Stimulated activated CD8-positive, alpha-beta memory T cell treated with anti-CD3 and anti-CD28 coated beads, Interleukin-4, amount 100 ng/mL, for 1 hour (primary cell): ENCODE data around the gene HOXD12.

Experiments used
- DNase-seq, 2 donors: peaks; one replicate each; pipeline ENCODE4 v3.0.0-alpha.2; 2020; ENCODE audit warnings: low read depth in 2 of 2, low spot score in 1 of 2

HOXD12 gene

DNA sequence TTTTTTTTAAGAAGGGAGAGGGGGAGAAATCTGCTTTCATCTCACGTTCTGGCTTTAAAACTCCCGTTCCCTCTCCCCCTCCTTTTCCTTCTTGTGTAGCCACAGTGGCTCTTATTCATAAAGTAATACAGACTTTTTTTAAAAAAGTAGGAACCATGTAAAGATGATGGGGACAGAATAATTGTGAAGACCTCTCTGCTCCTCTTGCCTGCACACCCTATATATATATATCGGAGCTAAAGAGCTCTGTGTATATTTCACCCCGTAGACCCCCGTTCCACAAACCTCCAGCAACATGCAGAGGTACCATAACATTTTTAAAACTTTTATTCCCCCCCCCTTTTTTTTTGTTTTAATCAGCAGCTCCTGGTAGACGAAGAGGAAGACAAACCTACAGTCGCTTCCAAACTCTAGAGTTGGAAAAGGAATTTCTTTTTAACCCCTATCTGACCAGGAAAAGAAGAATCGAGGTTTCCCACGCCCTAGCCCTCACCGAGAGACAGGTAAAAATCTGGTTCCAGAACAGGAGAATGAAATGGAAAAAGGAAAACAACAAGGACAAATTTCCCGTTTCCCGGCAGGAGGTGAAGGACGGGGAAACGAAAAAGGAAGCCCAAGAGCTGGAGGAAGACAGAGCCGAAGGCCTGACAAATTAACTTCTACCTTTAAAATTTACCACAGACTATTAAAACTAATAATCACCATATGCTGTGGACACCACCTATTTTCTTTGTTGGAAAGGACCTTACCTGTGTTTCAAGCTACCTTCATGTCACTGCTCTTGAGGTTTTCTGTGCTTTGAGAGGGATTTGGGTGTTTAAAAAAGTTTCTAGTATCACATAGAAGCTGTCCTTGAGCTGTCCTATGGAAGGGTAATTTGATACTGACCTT lies 31.6 kb downstream of the HOXD12 start:
- DNase-seq = no peak

DNA sequence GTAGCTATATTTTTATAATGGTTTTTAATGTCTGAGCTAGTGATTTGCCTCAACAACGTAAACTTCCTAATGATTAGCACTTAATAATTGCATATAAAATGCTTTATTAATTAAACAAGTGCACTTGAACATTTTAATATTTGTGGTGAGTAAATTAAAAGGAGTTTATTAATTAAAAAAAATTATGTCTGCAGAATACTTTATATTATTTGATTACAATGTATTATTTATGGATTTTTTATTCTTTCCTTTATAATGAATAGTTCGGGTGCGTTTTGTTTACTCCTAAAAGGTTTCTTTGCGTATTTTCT lies 32.2 kb downstream of the HOXD12 start:
- DNase-seq = no peak

DNA sequence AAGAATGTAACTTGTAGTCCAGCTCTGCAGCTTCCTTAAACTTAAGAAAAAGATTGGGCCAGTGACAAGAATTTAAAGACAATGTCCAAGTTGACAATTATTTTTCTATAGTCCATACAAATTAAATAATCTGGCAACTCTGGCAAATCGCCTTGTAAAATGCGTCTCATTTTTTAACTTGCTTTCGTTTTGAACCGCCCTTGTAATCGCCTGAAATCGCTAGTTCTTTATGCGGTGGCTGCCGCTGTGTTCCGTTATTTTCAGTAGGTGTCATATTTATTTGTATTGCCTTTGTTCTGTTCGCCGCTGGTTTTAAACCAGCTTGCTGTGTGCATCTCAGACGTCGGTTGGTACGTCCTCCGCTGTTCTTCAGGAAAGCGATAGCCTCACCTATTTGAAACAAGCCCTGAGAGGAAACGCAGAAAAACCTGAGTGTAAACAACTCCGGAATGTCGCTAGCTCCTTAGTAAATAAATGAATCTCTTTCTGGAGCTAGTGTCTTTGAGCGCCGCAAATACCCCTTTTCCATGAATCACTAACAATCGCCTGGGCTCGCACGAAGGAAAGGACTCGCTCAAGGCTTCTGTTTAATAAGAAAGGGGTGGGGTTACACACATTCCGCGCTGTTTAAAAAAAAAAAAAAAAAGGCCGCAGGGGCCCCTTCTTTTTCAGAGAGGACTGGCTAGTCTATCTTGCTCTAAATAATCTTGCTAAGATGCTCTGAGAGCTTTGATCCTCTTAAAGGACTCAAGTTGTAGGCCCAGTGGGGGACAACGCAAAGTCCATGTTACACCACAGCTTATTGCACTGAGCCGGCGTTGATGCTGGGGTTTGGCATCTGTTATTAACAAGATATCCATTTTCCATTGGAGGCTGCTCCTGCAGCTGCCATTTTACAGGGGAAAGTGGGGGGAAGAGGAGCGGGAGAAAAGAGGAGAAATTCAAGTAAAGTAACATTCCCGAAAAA lies 32.9 kb downstream of the HOXD12 start:
- no peak for DNase-seq

DNA sequence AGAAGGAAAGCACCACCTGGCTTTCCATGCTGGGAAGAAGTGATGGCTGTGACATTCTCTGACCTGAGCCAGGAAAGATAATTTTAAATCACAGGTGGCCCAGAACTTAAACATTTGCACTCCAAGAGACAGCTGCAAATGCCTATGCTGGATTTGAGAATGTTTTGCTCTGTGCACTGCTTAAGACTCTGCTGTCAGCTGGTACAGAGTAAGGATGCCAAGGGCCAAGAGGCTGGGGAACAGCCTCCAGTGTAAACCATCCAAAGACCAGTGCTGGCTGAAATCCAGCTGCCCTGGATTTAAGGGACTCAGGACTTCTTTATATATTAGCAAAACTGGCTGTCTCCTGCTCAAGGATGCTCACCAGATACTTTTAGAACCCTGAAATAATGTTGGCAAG lies 33.8 kb downstream of the HOXD12 start:
- no peak for DNase-seq

DNA sequence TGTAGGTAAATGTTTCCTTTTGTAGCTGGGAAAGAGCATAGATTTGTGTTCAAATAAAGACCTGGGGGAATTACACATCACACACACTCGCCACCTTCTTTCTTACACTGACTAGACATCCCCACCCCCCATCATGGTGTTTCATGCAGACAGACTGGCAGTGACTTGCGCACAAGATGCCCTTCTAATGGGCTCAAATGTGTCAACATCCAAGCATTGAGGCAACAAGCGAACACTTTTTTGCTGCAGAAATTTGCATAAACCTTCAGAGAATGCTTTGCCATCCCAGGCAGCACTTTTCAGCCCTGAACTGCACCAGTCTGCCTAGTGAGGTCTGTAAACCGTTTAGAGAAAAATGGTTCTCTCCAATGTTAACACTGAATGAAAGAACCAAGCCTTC lies 34.4 kb downstream of the HOXD12 start:
- DNase-seq = no peak

DNA sequence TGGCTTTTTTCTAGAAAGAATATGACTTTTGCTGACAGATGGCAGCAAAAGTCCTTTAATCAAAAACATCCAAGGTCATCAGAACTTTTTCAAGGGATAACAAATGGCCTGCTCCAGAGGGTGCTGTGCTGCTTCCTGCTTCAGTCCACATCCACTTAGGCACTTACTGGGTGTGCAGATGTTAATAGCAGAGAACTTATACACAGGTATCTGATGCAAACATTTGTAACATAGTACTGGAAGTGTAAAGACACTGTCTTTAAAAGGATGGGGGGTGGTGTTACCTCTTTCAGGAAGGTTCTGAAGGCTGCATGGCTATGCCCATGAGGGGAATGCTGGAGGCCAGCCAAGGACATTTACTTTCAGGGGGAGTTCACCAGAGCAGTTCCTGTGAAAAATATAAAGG lies 35.4 kb downstream of the HOXD12 start:
- DNase-seq = no peak

DNA sequence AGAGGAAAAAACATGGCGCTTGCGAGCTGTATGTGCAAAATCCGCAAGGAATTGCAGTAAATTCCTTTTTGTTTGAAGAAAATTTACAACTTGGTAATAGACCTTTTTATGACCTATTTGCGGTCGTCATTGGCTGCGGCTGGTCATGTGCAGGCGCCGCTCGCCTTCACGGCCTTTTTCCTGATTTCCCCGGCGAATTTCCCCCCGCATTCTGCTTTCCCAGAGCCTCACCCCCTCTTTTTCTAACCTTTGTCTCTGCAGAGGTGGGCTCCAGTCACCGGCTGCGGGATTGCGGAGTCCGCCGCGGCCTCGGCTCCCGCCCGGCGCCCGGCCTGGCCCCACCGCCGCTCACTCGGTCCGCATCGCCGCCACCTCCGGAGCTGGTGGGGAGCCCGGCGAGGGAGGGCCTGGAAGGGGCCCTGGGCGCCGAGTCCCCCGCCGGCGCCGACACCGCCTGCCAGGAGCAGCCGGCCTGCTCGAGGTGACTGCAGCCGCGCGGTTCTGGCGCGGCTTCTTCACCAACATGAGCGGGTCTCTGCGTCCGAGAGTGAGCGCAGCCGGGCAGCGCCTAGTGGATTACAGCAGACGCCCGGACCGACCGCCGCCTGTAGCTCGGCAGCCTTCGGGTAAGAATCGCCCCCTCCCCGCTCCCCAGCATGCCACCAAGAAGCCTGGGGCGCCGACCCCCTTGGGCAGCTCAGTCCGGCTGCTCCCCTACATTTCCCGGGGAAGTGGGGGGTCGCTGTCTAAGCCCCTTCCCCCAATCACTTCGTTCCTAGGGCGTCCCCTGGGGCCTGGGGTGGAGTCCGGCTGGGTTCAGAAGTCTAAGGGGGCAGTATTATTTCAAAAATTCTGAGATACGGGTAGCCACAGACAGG lies 37.0 kb downstream of the HOXD12 start:
- no peak for DNase-seq

DNA sequence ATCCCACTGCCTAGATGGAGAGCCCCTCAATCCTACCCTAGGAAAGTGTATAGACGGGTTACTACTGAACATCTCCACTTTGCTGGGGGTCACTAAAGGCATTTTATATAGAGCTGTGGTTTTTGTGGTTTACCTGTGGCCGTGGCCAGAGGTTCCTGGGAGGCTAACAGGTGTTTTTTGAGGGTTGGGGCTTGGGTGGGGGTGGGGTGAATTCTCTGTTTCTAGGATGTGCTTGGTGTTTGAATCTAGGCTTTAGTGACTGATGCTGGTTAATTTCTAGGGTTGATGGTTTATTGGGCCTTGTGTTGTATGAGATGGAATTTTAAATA lies 37.6 kb downstream of the HOXD12 start:
- no peak for DNase-seq

DNA sequence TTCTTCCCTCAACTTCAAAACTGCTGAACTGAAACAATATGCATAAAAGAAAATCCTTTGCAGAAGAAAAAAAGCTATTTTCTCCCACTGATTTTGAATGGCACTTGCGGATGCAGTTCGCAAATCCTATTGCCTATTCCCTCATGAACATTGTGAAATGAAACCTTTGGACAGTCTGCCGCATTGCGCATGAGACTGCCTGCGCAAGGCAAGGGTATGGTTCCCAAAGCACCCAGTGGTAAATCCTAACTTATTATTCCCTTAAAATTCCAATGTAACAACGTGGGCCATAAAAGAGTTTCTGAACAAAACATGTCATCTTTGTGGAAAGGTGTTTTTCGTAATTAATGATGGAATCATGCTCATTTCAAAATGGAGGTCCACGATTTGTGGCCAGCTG lies 38.3 kb downstream of the HOXD12 start:
- no peak for DNase-seq

DNA sequence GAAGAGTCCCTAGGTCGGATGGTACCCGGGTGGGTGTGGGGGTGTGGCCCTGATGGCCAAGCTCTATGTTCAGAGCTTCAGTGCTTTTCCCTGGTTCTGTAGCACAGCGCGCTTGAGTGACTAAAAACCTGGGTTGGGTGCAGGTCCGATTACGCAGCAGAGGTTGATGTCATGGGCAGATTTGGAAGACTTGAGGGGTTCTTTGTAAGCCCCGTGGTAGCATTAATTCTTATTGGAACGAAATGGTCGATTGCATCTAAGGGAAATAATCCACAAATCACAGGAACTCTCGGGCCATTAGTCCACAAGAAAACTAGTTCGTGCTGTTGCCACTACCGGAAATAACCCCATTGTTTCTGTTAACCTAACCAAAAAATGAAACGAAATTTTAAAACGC lies 38.9 kb downstream of the HOXD12 start:
- DNase-seq = no peak

DNA sequence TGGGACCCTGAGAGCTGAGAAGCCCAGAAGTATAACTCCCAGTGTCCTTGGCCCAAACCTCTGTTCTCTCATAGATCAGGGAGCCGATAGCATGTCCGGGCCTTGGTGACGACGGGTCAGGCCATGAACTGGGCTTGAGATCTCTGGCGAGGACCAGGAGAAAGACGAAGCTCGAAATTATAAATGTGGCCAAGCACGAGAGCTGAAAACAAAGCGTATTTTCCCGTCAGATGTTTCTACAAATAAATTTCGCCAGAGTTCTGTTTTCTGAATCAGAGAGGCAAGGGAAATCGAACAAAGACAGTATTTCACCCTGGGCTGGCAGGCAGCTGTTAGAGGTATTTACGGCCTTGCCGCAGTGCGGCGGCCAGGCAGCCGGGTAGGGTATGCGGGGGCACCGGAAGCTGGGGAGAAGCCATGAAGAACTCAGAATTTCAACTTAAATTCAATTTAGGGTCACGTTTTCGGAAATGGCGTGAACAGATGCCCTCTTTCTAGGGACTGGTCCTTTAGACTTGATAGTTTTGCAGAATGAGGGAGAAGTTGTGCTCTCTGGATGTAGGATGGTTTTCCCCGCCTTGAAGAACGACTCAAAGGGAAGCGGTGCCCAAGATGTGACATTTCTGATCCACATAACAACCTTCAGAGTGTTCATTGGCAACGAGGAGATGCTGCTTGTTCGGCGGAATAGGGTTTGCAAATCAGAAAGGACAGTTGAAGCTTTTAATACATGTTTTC lies 39.5 kb downstream of the HOXD12 start:
- DNase-seq = no peak

DNA sequence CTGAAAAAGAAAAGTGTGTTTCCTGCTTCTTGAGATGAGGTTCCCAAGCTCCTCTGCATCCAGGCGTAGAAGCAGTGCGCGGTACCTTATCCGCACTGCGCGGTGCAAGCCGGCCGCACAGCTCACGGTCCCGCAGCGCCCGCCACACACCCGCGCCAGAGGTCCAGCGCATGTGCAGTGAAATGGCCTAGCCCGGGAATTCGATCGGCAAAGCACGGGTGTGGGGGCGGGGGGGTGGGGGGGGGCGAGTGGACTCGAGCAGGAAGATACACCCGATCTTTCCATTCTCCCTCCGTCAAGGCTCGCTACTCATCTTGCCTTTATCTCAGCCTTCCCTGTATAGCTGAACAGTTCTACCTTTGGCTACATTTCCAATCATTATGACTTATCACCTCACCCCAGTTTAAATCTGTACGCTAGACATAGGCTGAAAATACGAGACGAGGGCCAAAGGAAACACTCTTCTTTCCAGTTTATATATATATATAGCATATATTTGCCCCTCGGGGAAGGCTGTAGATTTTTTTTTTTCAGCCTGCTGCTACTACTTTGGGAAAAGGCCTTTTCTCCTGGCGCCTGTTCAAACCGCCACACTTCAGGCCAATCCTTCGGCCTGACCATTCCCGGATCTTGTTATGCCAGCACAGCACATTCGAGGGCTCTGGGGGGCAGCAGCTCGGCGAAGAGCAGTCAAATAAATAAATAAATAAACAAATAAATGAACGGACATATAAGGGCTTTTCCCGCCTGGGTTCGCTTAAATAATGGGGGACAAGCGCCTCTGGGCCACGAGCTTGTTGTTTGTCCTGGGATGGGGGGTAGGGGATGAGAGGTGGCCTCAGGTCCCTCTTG lies 40.3 kb downstream of the HOXD12 start:
- DNase-seq = no peak

DNA sequence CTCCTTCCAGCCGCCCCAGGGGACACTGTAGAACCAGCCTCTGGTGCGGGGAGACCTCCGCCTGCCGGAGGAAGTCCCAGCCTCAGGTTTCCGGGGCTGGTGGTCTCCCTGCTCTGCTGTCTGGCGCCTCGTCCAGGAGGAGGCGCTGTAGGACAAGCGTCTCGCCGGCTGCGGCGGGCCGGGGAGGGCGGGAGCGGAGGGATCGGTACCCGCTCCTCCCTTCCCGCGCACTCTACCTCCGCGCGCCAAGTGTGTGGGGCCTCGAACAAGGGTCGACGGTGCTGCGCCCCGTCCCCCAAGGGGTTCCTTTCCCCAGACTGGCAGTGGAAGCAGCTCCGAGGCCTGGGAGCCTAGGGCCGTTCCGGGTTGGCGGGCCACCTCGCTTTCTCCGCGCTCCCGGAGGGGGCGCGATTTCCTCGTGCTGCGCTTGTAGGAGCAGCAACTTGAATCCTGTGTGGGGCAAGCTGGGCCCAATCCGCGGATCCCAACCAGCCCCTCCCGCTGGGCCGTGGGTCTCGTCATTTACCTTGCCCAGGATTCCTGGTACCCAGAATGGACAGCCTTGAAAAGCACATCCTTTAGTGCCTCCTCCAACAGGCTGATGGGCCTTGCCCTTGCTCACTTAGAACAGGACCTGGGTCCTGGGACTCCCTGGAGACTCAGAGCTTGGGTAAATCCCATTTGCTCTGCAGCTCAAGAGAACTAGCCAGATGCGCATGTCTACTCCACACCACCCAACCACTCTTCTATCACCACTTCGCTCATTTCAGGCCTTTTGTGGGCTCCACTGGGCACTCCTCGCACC lies 41.1 kb downstream of the HOXD12 start:
- DNase-seq = peak; percentile 32 to 41

DNA sequence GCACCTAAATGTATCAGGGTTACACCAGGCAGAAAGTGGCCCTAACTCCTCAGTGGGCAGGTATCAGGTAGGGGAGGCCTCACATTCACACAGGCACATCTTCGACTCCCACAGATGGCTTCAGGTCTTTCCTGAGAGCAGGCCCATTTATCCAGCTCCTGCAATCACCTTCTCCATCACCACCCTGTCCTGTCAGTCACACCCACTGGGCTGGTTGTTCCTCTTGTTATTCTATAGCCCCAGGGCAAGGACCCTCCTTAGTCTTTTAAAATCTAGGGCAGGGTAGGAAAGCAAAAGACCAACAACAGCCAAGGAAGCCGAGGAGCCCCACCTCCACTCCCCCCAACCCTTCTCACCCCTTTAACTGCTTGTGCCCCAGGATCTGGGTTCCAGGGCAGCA lies 42.7 kb downstream of the HOXD12 start:
- no peak for DNase-seq

DNA sequence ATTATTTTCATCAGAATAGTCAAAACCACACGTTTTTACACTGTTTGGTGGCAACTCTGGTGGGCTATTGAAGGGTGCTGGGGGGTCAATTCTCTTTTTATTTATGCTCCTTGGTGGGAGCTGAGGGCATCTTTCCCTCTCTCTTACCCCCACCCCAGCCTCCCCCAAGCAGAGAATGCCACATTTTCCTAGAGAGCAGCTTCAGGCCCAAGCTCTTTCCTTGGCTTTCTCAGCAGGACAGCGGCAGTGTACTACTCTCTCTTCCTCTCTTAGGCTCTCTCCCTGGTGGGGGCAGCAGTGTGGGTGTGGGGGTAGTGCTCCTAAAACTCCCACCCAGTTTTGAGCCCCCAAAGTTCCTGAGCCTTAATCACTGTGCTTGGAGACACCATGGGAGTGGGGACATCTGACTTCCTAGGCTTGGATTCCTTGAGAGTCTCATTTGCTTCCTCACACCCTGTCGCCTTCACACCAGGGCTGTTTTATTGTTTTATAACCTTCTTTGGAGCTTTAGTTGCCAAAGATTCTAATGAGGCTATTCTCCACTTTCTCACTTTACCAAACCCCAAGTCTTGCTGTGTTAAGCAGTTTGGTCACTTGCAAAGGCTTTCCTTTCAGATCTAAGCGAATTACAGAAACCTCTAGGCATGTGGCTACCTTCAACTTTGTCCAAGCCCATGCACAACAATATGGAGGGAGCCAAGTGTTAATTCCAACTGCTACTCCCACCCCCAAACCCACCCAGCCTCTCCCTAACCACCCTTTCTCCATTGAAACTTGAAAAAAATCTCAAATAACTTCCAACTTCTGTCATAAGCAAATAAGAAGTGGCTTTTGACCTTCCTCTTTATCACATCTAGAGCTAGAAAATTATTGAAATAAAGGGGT lies 45.7 kb downstream of the HOXD12 start:
- DNase-seq = no peak

DNA sequence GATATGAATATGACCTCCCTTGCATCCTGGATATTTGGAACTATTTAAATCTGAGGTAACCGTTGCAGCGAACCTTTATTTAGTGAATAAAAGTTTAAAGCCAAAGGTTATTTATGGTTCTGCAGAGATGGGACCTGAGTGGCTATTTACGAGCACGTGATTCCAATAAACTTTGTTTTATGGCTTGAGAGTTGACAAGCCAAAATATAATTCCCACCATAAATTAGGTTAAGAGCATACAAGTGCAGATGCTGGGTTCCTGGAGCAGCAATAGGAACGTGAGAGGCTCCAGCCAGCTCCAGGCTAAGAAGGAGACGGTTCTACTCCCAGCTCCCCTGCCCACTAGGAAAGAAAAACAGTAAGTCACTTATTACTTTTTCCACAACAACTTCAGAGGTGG lies 46.5 kb downstream of the HOXD12 start:
- DNase-seq = no peak

DNA sequence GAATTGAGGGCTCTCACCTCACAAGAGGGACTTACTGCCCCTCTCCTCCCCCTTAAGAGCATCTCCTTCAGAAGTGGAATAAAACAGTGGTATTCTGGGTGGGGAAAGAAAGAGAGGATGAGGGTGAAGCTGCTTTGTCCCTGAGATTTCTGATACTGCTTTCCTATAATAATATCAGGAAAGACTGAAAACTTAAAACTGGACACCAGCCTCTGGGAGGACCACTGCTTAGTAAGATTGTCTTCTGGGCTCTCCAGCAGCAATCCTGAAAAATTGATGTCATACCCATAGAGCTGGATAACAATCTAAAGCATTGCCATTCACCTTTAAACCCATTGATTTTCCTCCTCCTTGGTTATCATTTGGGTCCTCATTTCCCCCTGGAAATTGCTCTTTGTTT lies 47.0 kb downstream of the HOXD12 start:
- DNase-seq = no peak

DNA sequence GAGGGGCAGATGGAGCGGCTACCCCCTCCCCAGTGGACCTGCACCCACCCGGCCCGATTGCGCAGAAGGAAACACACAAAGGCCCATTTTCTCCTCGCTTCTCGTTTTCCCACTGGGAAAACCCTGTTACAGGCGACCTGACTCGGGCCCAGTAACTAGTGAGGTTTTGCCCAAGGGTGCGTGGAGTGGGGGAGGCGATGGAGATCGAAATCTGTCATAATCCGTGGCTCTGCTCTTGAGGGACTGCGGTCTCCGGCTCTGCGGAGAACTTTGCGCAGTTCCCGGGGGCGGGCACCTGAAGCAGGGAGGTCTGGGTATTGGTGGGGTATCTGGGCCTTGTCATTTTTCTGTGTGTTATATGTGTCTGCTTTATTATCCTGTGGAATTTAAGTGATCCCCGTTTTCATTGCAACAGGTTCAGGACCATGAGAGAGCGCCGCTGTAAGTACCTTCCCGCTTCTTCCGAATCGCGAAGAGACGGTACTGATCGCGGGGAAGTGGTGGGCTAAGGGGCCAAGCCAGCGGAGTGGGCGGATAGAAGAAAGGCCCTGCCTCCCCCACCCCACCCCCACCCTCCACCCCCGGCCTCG lies 47.7 kb downstream of the HOXD12 start:
- no peak for DNase-seq
